Calu3 (cell line): ENCODE data around the gene TGFBR1. TPM values are rescaled to one million over a fixed set of nuclear protein-coding genes. Genes with fewer than 3 reads are reported as not detected.

ENCODE experiments used
- BruUV-seq: library from RNA; stranded (reverse); fragments of 400-500 nt; replicated peaks from 2 replicates; lab custom pipeline; 2021; lab: Mats Ljungman, UMichigan
- CTCF ChIA-PET: fragments of 300-600 bp; sonication (Branson Sonifier 250); formaldehyde crosslinking; loops from one replicate; lab custom pipeline; 2022; ENCODE audit warnings: antibody characterized with exemption; lab: Charles Lee
- DNase-seq: peaks from one replicate; pipeline ENCODE4 v3.0.0; 2022
- H3K27ac Mint-ChIP-seq: one replicate; pipeline ENCODE4 v1.8.0; 2022; ENCODE audit warnings: mixed read lengths; ENCODE audit not compliant: unreplicated experiment
- H3K27me3 Mint-ChIP-seq: one replicate; pipeline ENCODE4 v1.8.0; 2022; ENCODE audit warnings: mixed read lengths; ENCODE audit not compliant: unreplicated experiment
- H3K36me3 Mint-ChIP-seq: one replicate; pipeline ENCODE4 v1.8.0; 2022; ENCODE audit warnings: mild to moderate bottlenecking, moderate library complexity, mixed read lengths; ENCODE audit not compliant: insufficient read depth, unreplicated experiment
- H3K4me1 Mint-ChIP-seq: one replicate; pipeline ENCODE4 v1.8.0; 2022; ENCODE audit warnings: mild to moderate bottlenecking, low read depth, mixed read lengths; ENCODE audit not compliant: unreplicated experiment
- H3K4me3 Mint-ChIP-seq: one replicate; pipeline ENCODE4 v1.8.0; 2022; ENCODE audit warnings: mild to moderate bottlenecking, low read depth, moderate library complexity, mixed read lengths; ENCODE audit not compliant: unreplicated experiment
- H3K9me3 Mint-ChIP-seq: one replicate; pipeline ENCODE4 v1.8.0; 2022; ENCODE audit warnings: low read depth, mixed read lengths; ENCODE audit not compliant: unreplicated experiment
- intact Hi-C: fragments of 100-400 bp; cut with micrococcal nuclease; formaldehyde crosslinking; loops from one replicate; pipeline ENCODE4 v1.10.0; 2022; ENCODE audit not compliant: unreplicated experiment
- total RNA-seq: library from RNA; stranded (reverse); gene quantifications from 2 replicates; pipeline ENCODE4 v1.2.3, GENCODE V29; 2022
- TF ChIP-seq, protein P1 (sequence below): fragments of 200-600 bp; IDR thresholded peaks from one replicate; pipeline ENCODE4 v1.8.0; 2022; ENCODE audit warnings: antibody characterized with exemption; ENCODE audit not compliant: unreplicated experiment

The TGFBR1 gene
- total RNA-seq, 1 experiment from 2014 or later = 22.6 TPM

DNA sequence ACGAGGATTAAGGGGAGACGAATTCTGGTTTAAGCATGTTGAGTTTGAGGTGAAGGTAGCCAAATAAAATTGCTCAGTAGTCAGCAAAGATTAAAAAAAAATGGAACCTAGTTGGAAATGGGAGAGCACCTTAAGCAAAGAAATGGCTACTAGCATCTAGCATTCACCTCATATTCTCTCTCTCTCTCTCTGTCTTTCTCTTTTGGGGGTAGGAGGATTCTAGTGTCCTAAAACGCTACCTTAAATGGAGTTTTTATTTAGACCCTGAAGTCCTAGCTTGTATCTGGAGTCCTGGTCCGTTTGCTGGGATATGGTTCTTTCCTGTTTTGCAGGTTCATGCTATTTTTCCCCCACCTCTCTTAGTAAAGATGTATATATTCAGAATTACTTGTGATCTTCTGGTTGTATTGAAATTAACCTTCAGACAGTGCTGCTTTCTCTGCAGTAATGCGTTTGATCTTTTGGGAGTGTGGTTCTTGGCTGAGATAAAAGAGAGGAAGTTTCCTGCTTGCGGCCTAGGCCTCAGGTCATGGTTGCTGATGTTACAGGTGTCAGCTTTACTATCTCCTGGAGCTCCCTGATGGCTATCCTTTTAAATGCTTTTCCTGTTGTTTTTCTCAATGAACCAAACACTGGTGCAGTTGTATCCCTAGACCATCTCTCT lies 8.0 kb downstream of the TGFBR1 start:
- Mint-ChIP-seq H3K4me3 (no peak overlapping the region), H3K36me3 (no peaks in the 10 kb centered on the region), H3K27me3 (no peaks in the 10 kb centered on the region), H3K27ac (no peak overlapping the region), H3K4me1 (peaks cover 2% of the 10 kb centered on the region), H3K9me3 (no peaks in the 10 kb centered on the region)
- intact Hi-C loops = no loop called here
- CTCF ChIA-PET = no interaction called here
- DNase-seq = no peak
- BruUV-seq = no TSS peak
- TF ChIP-seq, protein P1, sequence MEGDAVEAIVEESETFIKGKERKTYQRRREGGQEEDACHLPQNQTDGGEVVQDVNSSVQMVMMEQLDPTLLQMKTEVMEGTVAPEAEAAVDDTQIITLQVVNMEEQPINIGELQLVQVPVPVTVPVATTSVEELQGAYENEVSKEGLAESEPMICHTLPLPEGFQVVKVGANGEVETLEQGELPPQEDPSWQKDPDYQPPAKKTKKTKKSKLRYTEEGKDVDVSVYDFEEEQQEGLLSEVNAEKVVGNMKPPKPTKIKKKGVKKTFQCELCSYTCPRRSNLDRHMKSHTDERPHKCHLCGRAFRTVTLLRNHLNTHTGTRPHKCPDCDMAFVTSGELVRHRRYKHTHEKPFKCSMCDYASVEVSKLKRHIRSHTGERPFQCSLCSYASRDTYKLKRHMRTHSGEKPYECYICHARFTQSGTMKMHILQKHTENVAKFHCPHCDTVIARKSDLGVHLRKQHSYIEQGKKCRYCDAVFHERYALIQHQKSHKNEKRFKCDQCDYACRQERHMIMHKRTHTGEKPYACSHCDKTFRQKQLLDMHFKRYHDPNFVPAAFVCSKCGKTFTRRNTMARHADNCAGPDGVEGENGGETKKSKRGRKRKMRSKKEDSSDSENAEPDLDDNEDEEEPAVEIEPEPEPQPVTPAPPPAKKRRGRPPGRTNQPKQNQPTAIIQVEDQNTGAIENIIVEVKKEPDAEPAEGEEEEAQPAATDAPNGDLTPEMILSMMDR = no peak

DNA sequence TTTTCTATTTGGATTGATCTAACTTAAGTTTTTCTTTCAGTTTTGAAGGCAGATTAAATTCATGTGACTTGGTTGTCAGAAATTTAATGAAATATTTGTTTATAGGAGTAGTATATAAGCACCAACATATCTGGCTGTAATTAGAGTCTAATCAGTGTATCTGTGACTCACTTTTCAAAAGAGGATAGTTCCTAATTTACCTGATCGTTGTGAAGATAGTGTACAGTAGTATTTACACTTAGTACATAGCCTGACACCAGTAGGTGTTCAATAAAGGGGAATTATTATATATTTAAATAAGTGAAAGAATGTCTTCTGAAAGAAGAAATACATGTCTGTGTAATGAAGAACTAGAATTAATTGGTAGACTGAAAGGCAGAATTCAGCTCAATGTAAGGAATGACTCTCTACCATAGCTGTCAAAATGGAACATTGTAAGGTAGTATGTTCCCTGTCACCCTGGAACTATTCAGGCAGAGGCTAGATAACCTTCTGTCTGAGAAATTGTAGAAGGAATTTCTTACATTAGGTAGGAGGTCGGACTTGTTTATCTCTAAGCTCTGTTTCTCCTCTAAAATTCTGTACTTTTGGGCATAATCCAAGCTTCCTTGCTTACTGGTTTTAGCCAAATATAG lies 8.6 kb downstream of the TGFBR1 start:
- CTCF ChIA-PET = no interaction called here
- BruUV-seq = no TSS peak
- H3K4me1 Mint-ChIP-seq = peaks cover under 1% of the 10 kb centered on the region
- H3K4me3 Mint-ChIP-seq = no peak overlapping the region
- no peaks in the 10 kb centered on the region for H3K27me3 Mint-ChIP-seq
- intact Hi-C loops = no loop called here
- no peak for DNase-seq
- H3K9me3 Mint-ChIP-seq = no peaks in the 10 kb centered on the region
- H3K27ac Mint-ChIP-seq = no peak overlapping the region
- no peaks in the 10 kb centered on the region for H3K36me3 Mint-ChIP-seq
- TF ChIP-seq, protein P1 = no peak

DNA sequence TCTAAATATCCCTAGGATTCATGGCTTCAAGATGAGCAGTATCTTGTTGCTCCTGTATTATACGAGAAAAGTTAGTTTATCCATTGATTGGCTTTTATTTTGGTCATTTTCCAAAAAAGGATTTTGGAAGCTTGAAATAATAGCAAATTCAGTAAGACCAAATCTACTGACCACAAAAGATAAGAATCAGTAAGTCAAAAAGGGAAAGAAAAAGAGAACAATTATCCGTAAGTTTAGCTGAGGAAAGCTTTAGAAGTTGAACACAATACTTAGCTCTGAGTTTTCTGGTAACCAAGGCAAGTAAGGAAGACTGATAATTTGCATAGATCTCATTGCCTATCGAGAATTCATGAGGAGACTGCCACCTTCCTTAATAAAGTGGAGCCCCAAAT lies 9.1 kb downstream of the TGFBR1 start:
- Mint-ChIP-seq H3K4me1 (peaks cover 6% of the 10 kb centered on the region), H3K27me3 (no peaks in the 10 kb centered on the region), H3K27ac (no peak overlapping the region), H3K4me3 (no peak overlapping the region), H3K36me3 (no peaks in the 10 kb centered on the region), H3K9me3 (no peaks in the 10 kb centered on the region)
- intact Hi-C loops = no loop called here
- TF ChIP-seq, protein P1 = no peak
- CTCF ChIA-PET = no interaction called here
- DNase-seq = no peak
- BruUV-seq = no TSS peak

DNA sequence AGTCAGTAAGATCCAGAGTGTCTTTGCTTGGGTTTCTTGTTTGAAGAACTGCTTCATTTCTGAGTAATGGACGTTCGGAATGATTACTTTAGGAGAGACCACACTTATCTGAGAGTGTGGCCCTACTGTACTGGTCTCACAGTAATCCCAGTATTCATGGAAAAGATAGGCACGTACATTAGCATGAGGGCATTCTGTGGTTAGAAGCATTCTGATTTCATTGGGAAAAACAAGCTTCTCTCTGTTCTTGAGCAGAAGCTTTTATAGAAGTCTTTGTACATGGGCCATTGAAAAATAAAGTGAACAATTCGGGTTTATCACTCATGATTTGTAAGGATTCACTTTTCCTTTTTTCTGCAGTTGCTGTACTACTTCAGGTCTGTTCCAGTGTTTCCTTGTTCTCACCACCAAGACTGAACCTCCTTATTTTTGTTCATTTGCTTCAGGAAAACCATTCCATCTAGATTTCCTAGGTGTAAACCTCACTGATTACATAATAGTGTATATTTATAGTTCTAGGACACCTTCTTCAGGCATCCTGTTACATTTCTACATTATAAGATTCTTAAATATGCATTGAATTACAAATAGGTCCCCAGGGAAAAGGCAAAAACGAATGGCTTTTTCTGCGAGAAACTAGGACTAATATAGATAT lies 10.1 kb downstream of the TGFBR1 start:
- DNase-seq = no peak
- intact Hi-C loops = no loop called here
- Mint-ChIP-seq H3K27me3 (no peaks in the 10 kb centered on the region), H3K4me1 (peaks cover 11% of the 10 kb centered on the region), H3K27ac (no peak overlapping the region), H3K4me3 (no peak overlapping the region), H3K9me3 (no peaks in the 10 kb centered on the region), H3K36me3 (no peaks in the 10 kb centered on the region)
- TF ChIP-seq, protein P1 = no peak
- CTCF ChIA-PET = interaction anchor here (0.6 kb wide), 1 partner anchor 422 kb away, joined by 3 read pairs; no protein-coding TSS in a partner anchor
- BruUV-seq = no TSS peak
